Spleen (tissue), 11 donors: Measurements from ENCODE around the gene WNK1. TPM values are rescaled to one million over a fixed set of nuclear protein-coding genes. Genes with fewer than 3 reads are reported as not detected.

Experiments
- DNase-seq: peaks from one replicate; pipeline ENCODE4 v3.0.0-alpha.2; 2020
- H3K27ac ChIP-seq, 8 donors: fragments of 200-600 bp; sonication (generic) in 7 of 8; 1 replicate in 4 of 8; 2 replicates in 4 of 8; pipeline versions ENCODE4 v1.5.0 to v1.8.0; 2016 to 2021; ENCODE audit warnings: inconsistent platforms in 4 of 8, mild to moderate bottlenecking in 4 of 8, moderate library complexity in 1 of 8
- H3K27me3 ChIP-seq, 7 donors: fragments of 200-600 bp; sonication (generic) in 6 of 7; replicated peaks in 1 of 7; 1 replicate in 4 of 7; 2 replicates in 3 of 7; pipeline versions ENCODE4 v1.5.0 to v1.8.0; 2016 to 2021; ENCODE audit warnings: inconsistent platforms in 3 of 7, mild to moderate bottlenecking in 1 of 7
- H3K36me3 ChIP-seq, 6 donors: fragments of 200-600 bp; sonication (generic) in 5 of 6; 1 replicate in 4 of 6; 2 replicates in 2 of 6; pipeline versions ENCODE4 v1.5.0 to v1.8.0; 2016 to 2021; ENCODE audit warnings: inconsistent platforms in 2 of 6
- H3K4me1 ChIP-seq, 6 donors: fragments of 200-600 bp; sonication (generic) in 5 of 6; 1 replicate in 3 of 6; 2 replicates in 3 of 6; pipeline versions ENCODE4 v1.5.0 to v1.8.0; 2016 to 2021; ENCODE audit warnings: inconsistent platforms in 3 of 6
- H3K4me3 ChIP-seq, 8 donors: fragments of 200-600 bp; sonication (generic) in 7 of 8; 1 replicate in 4 of 8; 2 replicates in 4 of 8; pipeline versions ENCODE4 v1.5.0 to v1.8.0; 2016 to 2021; ENCODE audit warnings: inconsistent platforms in 4 of 8, mild to moderate bottlenecking in 4 of 8, moderate library complexity in 2 of 8
- H3K9me3 ChIP-seq, 8 donors: fragments of 200-600 bp; sonication (generic) in 7 of 8; 1 replicate in 4 of 8; 2 replicates in 4 of 8; pipeline versions ENCODE4 v1.5.0 to v1.8.0; 2016 to 2021; ENCODE audit warnings: inconsistent platforms in 4 of 8
- POLR2A ChIP-seq, 3 donors: fragments of 450-650 bp; IDR thresholded peaks; one replicate each; pipeline ENCODE4 v1.5.1; 2017; ENCODE audit warnings: antibody characterized with exemption in 3 of 3, mild to moderate bottlenecking in 1 of 3
- POLR2AphosphoS5 ChIP-seq, 3 donors: sonication (generic); formaldehyde crosslinking; IDR thresholded peaks; one replicate each; pipeline ENCODE4 v1.5.1; 2017; ENCODE audit warnings: antibody characterized with exemption in 3 of 3
- WGBS, 5 donors: extraction: QIAGEN DNeasy Blood & Tissue Kit in 3 of 5; methylation state at CpG; one replicate each; pipeline versions ENCODE4 v1.1.5 to v1.1.7; 2013 to 2018; 5-methylcytosine and 5-hydroxymethylcytosine counted together
- intact Hi-C: fragments of 100-400 bp; cut with DNase I; formaldehyde crosslinking; loops from one replicate; pipeline ENCODE4 v1.15.0; 2023; ENCODE audit warnings: low total_unique reads
- polyA plus RNA-seq, 3 donors: library from polyadenylated mRNA; stranded (reverse); fragments of 200-250 nt; gene quantifications; one replicate each; pipeline ENCODE4 v1.2.1, GENCODE V29; 2013
- total RNA-seq, 7 donors: library from RNA; depleted of rRNA in 3 of 7; stranded (reverse); fragments of >200 nt in 3 of 7; fragmentation: NEBNext Ultra II Directional in 4 of 7; extraction: Animal tissue kit (Norgen Biotek cat#: 25700) in 4 of 7; gene quantifications; one replicate each; pipeline versions ENCODE4 v1.1.0 to v1.2.1, GENCODE V29; 2016 to 2021
- TF ChIP-seq, protein P1 (sequence below), 11 experiments: fragments of 200-600 bp in 7 of 11; fragments of 450-650 bp in 4 of 11; sonication (generic) in 4 of 11; IDR thresholded peaks in 8 of 11; conservative IDR thresholded peaks in 3 of 11; 1 replicate in 7 of 11; 2 replicates in 4 of 11; pipeline versions ENCODE4 v1.4.0 to v1.8.0; 2016 to 2021; ENCODE audit warnings: antibody characterized with exemption in 11 of 11, inconsistent platforms in 4 of 11, mild to moderate bottlenecking in 1 of 11
- donor health status: healthy with polysubstance abuse.
- donor health status: DM: no; HTN: no; CAD: no; lungs with moderate emphysema.
- donor health status: DM: no; HTN: no; CAD: no.
- donor health status: Bipolar disorder and iron deficiency.
- donor health status: healthy.
- donor health status: DM: no; HTN: no; CAD: no.
- donor health status: DM: yes; HTN: yes; CAD: no.

Gene WNK1
- total and polyA plus RNA-seq, 10 donors, result 8.8 to 261 (median 202) TPM

DNA sequence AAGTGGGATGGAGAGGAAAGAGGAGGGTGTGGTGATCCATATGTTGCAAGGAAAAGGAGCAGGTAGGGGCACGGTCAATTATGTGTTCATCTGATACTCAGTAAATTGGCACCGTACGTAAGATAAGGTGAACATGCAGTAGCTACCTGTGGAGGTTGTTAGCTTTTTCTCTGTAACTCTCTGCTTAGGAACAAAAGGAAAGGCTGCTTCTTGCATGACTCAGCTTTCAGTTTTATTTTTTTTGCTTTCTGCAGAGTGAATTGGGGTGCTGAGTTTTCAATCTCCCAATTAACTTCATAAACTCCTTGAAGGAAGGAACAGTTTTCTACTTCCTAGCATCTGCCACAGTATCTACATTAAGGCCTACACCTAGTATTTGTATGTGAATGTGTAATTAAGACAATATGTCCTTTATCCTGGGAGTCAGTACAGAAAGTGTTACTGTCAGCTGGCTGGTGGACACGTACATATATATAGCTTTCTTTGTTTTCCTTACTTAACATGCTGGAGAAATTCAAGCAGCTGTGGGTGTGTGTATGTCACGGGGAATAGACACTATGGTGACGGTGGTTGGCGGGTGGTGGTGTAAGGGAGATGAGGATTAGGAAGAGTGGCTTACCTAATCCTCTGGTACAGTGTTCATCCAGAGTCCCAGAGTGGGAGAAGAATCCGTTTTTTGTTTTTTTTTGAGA lies 40.1 kb upstream of the WNK1 start:
- H3K36me3 ChIP-seq, result no peaks in the 10 kb centered on the region
- no peaks in the 10 kb centered on the region for H3K4me1 ChIP-seq
- DNase-seq, result no peak
- H3K27me3 ChIP-seq, result no peaks in the 10 kb centered on the region
- no peak overlapping the region for H3K4me3 ChIP-seq
- no peaks in the 10 kb centered on the region for H3K9me3 ChIP-seq
- 73 to 83% (median 76%) methylated on average over 8 of the region's 8 CpGs for WGBS, 5 donors
- no peak overlapping the region for H3K27ac ChIP-seq
- intact Hi-C loops, result no loop called here
- TF ChIP-seq POLR2A (IDR thresholded peaks at IDR 0.05), result no peak
- TF ChIP-seq, protein P1, sequence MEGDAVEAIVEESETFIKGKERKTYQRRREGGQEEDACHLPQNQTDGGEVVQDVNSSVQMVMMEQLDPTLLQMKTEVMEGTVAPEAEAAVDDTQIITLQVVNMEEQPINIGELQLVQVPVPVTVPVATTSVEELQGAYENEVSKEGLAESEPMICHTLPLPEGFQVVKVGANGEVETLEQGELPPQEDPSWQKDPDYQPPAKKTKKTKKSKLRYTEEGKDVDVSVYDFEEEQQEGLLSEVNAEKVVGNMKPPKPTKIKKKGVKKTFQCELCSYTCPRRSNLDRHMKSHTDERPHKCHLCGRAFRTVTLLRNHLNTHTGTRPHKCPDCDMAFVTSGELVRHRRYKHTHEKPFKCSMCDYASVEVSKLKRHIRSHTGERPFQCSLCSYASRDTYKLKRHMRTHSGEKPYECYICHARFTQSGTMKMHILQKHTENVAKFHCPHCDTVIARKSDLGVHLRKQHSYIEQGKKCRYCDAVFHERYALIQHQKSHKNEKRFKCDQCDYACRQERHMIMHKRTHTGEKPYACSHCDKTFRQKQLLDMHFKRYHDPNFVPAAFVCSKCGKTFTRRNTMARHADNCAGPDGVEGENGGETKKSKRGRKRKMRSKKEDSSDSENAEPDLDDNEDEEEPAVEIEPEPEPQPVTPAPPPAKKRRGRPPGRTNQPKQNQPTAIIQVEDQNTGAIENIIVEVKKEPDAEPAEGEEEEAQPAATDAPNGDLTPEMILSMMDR (IDR thresholded peaks at IDR 0.05 in 8 of 11, conservative IDR thresholded peaks at IDR 0.05 in 3 of 11), result no peak
- TF ChIP-seq POLR2AphosphoS5 (IDR thresholded peaks at IDR 0.05), result no peak

DNA sequence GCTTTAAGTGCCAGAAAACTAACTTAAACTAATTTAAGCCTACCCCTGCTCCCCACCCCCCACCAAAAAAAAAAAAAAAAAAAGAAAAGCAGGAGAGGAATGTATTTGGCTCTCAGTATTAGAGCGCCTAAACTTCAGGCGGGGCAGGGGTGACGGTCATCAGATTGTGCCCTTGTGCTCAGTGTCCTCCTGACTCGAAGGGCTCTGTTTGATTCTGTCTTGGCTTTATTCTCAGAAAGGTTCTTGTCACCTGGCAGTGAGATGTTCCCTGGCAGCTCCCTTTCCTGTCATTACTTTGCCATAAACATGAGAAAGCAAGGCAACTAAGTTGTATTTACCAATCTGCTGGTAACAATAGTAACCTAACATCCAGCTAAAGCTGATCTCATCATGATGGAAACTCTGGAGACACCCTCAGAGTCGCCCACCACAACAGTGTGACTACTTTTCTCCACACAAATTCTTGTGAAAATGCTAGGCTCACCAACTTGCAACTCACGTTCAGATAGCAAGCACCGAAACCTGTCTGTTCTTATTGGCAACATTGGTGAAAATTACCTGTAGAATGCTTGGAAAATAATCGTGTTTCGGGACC lies 39.0 kb upstream of the WNK1 start:
- TF ChIP-seq, protein P1 (IDR thresholded peaks at IDR 0.05 in 8 of 11, conservative IDR thresholded peaks at IDR 0.05 in 3 of 11), result no peak
- TF ChIP-seq POLR2AphosphoS5 (IDR thresholded peaks at IDR 0.05) (no peak), POLR2A (IDR thresholded peaks at IDR 0.05) (no peak)
- no peaks in the 10 kb centered on the region for H3K36me3 ChIP-seq
- no peak overlapping the region for H3K27ac ChIP-seq
- no peak for DNase-seq
- WGBS, 5 donors, result 87 to 93% (median 87%) methylated on average over 9 of the region's 9 CpGs
- H3K4me1 ChIP-seq, result no peaks in the 10 kb centered on the region
- no peaks in the 10 kb centered on the region for H3K27me3 ChIP-seq
- intact Hi-C loops, result no loop called here
- no peak overlapping the region for H3K4me3 ChIP-seq
- H3K9me3 ChIP-seq, result no peaks in the 10 kb centered on the region

DNA sequence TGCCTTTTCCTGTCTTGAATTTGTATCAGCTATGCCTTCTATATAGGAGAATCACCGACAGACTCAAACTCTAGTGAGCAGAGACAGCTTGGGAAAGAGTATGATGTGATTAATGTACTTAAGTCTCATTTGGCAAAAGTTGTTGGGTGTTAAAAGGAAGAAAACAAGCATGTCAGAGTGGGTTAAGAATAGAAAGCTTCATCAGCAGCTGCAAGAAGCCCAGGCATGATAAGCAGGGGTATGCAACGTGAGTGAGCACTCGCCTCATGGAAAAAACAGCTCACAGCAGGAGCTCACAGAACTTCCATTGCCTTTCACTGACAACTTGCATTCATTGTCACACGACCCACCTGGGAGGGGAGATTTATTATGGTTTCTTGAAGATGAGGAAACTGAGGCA lies 35.9 kb upstream of the WNK1 start:
- Histone ChIP-seq H3K27me3 (no peaks in the 10 kb centered on the region), H3K4me3 (no peak overlapping the region), H3K27ac (no peak overlapping the region), H3K4me1 (peaks cover 7 to 19% (median 12%) of the 10 kb centered on the region in 6 donors), H3K36me3 (no peaks in the 10 kb centered on the region), H3K9me3 (no peaks in the 10 kb centered on the region)
- no peak for DNase-seq
- WGBS, 5 donors, result 56 to 67% (median 65%) methylated on average over 4 of the region's 4 CpGs
- intact Hi-C loops, result no loop called here
- TF ChIP-seq, protein P1 (IDR thresholded peaks at IDR 0.05 in 8 of 11, conservative IDR thresholded peaks at IDR 0.05 in 3 of 11), result no peak
- TF ChIP-seq POLR2A (IDR thresholded peaks at IDR 0.05) (no peak), POLR2AphosphoS5 (IDR thresholded peaks at IDR 0.05) (no peak)

DNA sequence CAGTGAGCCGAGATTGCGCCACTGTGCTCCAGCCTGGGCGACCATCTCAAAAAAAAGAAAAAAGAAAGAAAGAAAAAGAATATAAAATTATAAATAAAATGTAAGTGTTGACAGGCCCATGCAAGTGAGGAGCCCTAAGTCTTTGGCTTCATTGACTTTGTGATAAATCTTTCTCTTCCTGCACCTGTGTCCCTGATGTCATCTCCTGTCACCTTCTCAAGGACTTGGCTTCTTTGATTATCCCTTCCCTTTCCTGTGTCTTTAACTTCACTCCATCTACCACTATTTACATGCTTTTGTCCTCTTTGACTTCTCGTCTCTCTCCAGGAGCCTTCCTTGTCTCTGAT lies 33.6 kb upstream of the WNK1 start:
- Histone ChIP-seq H3K27me3 (no peaks in the 10 kb centered on the region), H3K4me1 (peaks cover 7 to 22% (median 12%) of the 10 kb centered on the region in 6 donors), H3K9me3 (no peaks in the 10 kb centered on the region), H3K4me3 (no peak overlapping the region), H3K36me3 (no peaks in the 10 kb centered on the region), H3K27ac (peak overlapping the region in 6 of 8 donors; percentile 29 to 84 (median 68))
- DNase-seq, result no peak
- intact Hi-C loops, result no loop called here
- no peak for TF ChIP-seq POLR2A (IDR thresholded peaks at IDR 0.05)
- no peak for TF ChIP-seq POLR2AphosphoS5 (IDR thresholded peaks at IDR 0.05)
- TF ChIP-seq, protein P1 (IDR thresholded peaks at IDR 0.05 in 8 of 11, conservative IDR thresholded peaks at IDR 0.05 in 3 of 11), result no peak
- 82 to 85% (median 83%) methylated on average over 4 of the region's 4 CpGs for WGBS, 5 donors
